Effector memory CD4-positive, alpha-beta T cell (primary cell): Measurements from ENCODE around the gene CD300A.

Experiments used
- DNase-seq, 3 donors: peaks; one replicate each; pipeline ENCODE4 v3.0.0-alpha.2; 2020
- H3K27ac ChIP-seq: 2 replicates; pipeline ENCODE4 v1.7.0; 2013; ENCODE audit warnings: mild to moderate bottlenecking, low read length, moderate library complexity; ENCODE audit not compliant: insufficient read depth, poor library complexity, severe bottlenecking
- H3K27me3 ChIP-seq: replicated peaks from 2 replicates; pipeline ENCODE4 v1.7.0; 2013; ENCODE audit warnings: mild to moderate bottlenecking, low read length; ENCODE audit not compliant: insufficient read depth, control insufficient read depth, poor library complexity, severe bottlenecking
- H3K36me3 ChIP-seq: 2 replicates; pipeline ENCODE4 v1.7.0; 2013; ENCODE audit warnings: mild to moderate bottlenecking, low read length, moderate library complexity; ENCODE audit not compliant: control insufficient read depth, insufficient read depth
- H3K4me1 ChIP-seq: 2 replicates; pipeline ENCODE4 v1.7.0; 2013; ENCODE audit warnings: low read length, mild to moderate bottlenecking; ENCODE audit not compliant: control insufficient read depth, insufficient read depth, poor library complexity, severe bottlenecking
- H3K4me3 ChIP-seq: 2 replicates; pipeline ENCODE4 v1.7.0; 2013; ENCODE audit warnings: low read length, low read depth, mild to moderate bottlenecking; ENCODE audit not compliant: insufficient read depth, poor library complexity, severe bottlenecking
- H3K9me3 ChIP-seq: 2 replicates; pipeline ENCODE4 v1.7.0; 2013; ENCODE audit warnings: mild to moderate bottlenecking, low read length, moderate library complexity; ENCODE audit not compliant: control insufficient read depth

Gene CD300A

DNA sequence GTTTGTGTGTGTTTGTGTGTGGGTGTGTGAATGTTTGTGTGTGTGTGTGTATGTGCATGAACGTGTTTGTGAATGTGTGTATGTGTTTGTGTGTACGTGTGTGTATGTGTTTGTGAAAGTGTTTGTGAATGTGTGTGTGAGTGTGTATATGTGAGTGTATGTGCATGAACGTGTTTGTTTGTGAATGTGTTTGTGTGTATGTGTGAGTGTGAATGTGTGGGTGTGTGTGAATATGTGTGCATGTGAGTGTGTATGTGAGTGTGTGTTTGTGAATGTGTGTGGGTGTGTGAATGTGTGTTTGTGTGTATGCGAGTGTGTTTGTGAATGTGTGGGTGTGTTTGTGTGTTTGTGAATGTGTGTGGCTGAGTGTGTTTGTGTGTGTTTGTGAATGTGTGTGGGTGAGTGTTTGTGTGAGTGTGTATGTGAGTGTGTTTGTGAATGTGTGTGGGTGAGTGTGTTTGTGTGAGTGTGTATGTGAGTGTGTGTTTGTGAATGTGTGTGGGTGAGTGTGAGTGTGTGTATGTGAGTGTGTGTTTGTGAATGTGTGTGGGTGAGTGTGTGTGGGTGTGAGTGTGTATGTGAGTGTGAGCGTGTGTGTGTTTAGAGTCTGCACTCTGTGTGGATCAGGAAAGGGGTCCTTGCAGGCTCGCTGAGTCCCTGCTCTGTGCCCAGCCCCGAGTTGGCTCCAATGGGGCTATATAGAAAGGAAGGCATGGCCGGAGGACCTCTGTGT, 890 bp upstream of the CD300A start:
- Histone ChIP-seq H3K9me3 (no peaks in the 10 kb centered on the region), H3K4me3 (peak overlapping the region; percentile 55), H3K36me3 (no peaks in the 10 kb centered on the region), H3K27me3 (no peaks in the 10 kb centered on the region), H3K27ac (peak overlapping the region; percentile 68), H3K4me1 (peaks cover 44% of the 10 kb centered on the region)
- DNase-seq, result no peak

DNA sequence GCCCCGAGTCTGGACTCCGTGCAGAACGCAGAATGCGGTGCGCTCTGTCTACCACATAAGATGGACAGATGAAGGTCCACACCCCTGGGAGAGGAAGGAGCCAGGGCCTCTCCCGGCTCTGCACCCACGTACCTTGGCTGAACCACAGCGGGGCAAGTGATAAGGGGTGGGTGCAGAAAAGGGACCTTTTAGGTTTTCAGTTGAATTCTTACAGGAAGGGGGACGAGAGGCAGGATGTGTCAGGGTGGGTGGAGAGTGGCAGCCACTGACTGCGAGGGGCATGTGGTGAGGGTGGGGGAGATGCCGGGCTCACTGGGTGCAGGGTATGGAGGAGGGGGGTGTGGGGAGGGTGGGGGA, 372 bp downstream of the CD300A start:
- Histone ChIP-seq H3K4me1 (peaks cover 38% of the 10 kb centered on the region), H3K36me3 (no peaks in the 10 kb centered on the region), H3K27ac (peak overlapping the region; percentile 68), H3K9me3 (no peaks in the 10 kb centered on the region), H3K4me3 (peak overlapping the region; percentile 55), H3K27me3 (no peaks in the 10 kb centered on the region)
- no peak for DNase-seq

DNA sequence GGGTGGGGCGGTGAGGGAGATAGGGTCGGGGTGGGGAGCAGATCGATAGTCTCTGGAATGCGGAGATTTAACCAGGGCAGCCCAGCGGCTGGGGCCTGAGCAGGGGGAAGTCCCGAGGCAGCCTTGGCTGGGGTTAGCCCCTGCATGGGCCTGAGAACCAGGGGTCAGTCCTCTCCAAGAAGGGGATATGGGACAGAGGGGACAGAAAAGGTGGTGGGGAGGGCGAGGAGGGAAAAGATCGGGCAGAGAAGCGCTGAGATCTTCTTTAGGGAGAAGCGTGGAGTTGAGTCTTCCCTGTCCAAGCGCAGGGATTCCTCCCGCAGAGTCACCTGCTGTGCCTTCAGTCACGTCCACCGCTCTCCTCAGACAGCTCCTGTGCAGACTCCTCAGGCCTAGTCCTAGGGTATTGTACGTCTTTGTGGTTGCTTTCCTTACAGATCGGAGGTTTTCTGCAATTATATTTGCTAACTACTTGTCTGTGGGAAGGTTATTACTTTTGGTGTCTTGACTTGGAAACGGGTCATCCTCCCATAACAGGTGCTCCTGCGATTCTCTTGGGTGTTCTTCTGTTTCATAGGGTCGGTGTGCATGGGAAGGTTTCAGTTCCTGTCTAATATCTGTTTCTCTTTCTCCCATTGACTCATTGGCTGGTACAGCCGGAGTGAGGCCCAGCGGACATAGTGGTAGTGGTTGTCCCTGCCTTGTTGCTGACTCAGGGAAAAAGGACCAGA, 952 bp downstream of the CD300A start:
- Histone ChIP-seq H3K9me3 (no peaks in the 10 kb centered on the region), H3K4me3 (peak overlapping the region; percentile 55), H3K36me3 (no peaks in the 10 kb centered on the region), H3K27me3 (no peaks in the 10 kb centered on the region), H3K4me1 (peaks cover 34% of the 10 kb centered on the region), H3K27ac (peak overlapping the region; percentile 53)
- DNase-seq, result no peak

DNA sequence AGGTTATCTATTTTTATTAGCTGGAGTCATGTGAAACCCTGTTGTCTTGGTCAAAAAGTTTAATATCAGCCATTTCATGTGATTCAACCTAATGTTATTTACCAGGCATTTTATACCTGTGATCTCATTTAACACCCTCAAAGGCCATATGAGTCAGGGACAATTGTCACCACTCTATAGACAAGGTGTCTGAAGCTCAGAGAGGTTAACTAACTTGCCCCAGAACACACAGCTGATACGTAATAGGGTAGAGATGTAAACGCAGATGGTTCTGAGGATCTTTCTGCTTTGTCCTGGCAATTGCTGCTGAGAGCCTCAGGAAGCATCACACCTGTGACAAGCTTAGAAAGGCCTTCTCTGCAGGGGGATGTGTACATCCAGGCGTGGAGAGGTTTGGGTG, 4.9 kb downstream of the CD300A start:
- Histone ChIP-seq H3K27me3 (no peaks in the 10 kb centered on the region), H3K36me3 (peaks cover 8% of the 10 kb centered on the region), H3K4me1 (peaks cover 28% of the 10 kb centered on the region), H3K27ac (no peak overlapping the region), H3K4me3 (no peak overlapping the region), H3K9me3 (peaks cover 7% of the 10 kb centered on the region)
- no peak for DNase-seq

DNA sequence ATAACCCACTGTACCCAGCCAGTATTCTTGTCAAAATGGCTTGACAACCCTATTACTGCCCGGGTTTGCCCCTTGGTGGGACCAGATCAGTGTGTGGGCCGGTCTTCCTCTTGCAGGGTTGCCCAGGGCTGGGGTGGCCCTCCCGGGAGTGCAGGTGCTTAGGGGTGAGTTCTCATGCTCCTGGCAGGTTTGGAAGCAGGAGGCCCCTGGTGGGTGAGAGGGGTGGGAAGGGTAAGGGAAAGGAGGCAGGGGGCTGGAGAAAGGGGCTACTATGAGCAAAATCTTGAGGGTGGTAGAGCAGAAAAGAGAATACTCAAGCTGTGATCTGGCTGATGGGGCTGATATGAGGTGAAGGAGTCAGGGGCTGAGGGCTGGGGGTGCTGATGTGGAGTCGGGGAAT, 6.5 kb downstream of the CD300A start:
- Histone ChIP-seq H3K27me3 (no peaks in the 10 kb centered on the region), H3K4me3 (no peak overlapping the region), H3K9me3 (peaks cover 7% of the 10 kb centered on the region), H3K27ac (no peak overlapping the region), H3K36me3 (peaks cover 8% of the 10 kb centered on the region), H3K4me1 (peaks cover 30% of the 10 kb centered on the region)
- DNase-seq, result no peak

DNA sequence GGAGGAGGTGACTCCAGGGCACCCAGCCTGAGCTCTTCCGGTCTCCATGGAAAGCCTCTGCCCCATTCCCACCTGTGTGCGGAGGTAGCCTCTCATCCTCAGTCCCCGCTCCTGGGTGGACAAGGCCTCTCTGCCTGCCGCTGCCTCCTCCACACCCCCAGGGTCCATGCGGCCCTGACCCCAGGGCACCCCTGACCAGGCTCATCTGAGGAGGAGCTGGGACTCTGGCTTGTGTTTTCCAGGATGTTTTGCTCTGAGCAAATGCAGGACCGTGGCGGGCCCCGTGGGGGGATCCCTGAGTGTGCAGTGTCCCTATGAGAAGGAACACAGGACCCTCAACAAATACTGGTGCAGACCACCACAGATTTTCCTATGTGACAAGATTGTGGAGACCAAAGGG, 6.9 kb downstream of the CD300A start:
- H3K4me3 ChIP-seq, result no peak overlapping the region
- H3K9me3 ChIP-seq, result peaks cover 7% of the 10 kb centered on the region
- peaks cover 34% of the 10 kb centered on the region for H3K4me1 ChIP-seq
- DNase-seq, result no peak
- no peaks in the 10 kb centered on the region for H3K27me3 ChIP-seq
- H3K27ac ChIP-seq, result no peak overlapping the region
- H3K36me3 ChIP-seq, result peaks cover 8% of the 10 kb centered on the region

DNA sequence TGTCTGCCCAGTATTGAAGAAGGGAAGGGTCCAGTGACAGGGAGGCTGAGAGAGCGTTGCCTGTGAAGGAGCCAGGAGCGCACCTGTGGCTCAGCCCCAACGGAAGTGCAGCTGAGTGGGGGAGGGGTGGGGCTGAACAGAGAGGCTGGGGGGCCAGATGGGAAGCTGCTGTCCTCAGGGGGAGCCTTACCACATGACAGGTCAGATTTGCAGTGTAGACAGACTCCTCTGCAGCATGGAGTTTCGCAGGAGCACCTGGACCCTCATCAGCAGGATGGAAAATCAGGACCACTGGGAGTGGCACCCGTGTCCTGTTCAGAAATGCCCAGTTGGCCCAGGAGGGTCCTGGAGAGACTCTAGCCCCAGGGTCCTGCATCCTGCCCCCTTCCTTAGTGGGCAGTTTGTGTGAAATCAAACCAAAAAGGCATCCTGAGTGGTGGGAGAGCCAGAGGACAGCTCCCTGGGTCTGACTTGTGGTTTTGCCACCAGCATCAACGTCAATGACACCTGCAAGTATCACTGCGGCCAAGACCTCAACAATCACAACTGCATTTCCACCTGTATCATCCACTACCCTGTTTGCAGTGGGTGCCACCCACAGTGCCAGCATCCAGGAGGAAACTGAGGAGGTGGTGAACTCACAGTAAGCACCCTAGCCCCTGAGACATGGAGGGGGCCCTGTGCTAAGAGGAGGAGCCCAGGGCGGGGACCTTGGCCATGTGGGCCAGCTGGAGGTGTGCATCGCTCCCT, 7.8 kb downstream of the CD300A start:
- DNase-seq, result no peak
- Histone ChIP-seq H3K27ac (no peak overlapping the region), H3K36me3 (peaks cover 8% of the 10 kb centered on the region), H3K4me1 (peaks cover 42% of the 10 kb centered on the region), H3K4me3 (no peak overlapping the region), H3K9me3 (peaks cover 7% of the 10 kb centered on the region), H3K27me3 (no peaks in the 10 kb centered on the region)

DNA sequence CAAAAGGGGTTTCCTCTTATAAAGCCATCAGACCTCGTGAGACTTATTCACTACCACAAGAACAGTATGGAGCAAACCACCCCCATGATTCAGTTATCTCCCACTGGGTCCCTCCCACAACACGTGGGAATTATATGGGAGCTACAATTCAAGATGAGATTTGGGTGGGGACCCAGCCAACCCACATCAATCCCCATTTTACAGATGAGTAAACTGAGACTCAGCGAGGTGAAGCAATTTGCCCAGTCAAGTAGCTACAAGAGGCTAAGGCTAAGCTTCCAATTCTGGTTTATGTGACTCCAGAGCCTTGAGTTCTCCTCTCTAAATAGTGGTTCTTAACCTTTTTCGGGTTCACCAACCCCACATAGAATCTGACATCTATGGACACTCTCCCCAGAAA, 8.8 kb downstream of the CD300A start:
- H3K36me3 ChIP-seq, result peaks cover 8% of the 10 kb centered on the region
- peaks cover 7% of the 10 kb centered on the region for H3K9me3 ChIP-seq
- no peaks in the 10 kb centered on the region for H3K27me3 ChIP-seq
- no peak overlapping the region for H3K4me3 ChIP-seq
- H3K27ac ChIP-seq, result no peak overlapping the region
- DNase-seq, result no peak
- H3K4me1 ChIP-seq, result peaks cover 47% of the 10 kb centered on the region

DNA sequence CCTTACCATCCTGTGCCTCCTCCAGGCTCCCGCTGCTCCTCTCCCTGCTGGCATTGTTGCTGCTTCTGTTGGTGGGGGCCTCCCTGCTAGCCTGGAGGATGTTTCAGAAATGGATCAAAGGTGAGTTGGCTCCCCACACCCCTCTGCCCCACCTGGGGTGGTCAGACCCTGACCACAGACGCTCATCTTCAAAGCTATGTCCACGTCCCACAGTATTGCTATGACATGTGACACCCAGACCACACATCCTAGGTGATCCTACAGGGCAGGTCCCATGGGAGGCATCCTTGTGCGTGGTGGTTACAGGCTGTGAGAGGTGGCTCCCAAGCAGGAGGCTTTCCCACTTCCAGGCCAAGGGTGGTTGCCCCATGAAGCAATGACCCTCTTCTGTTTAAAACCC, 11.0 kb downstream of the CD300A start:
- H3K4me1 ChIP-seq, result peaks cover 45% of the 10 kb centered on the region
- DNase-seq, result no peak
- H3K36me3 ChIP-seq, result peaks cover 8% of the 10 kb centered on the region
- H3K9me3 ChIP-seq, result peaks cover 7% of the 10 kb centered on the region
- H3K27ac ChIP-seq, result no peak overlapping the region
- no peaks in the 10 kb centered on the region for H3K27me3 ChIP-seq
- H3K4me3 ChIP-seq, result no peak overlapping the region
